Activated CD8-positive, alpha-beta T cell treated with anti-CD3 and anti-CD28 coated beads for 36 hours (primary cell): Measurements from ENCODE around the gene TBC1D14. TPM values are rescaled to one million over a fixed set of nuclear protein-coding genes. Genes with fewer than 3 reads are reported as not detected.

ENCODE experiments used
- ATAC-seq: fragments of 200-7000 bp; cut with Tn5 transposase; one replicate; pipeline ENCODE4 v1.10.0; 2021; ENCODE audit warnings: mild to moderate bottlenecking, moderate library complexity
- CTCF ChIA-PET: fragments of 350-600 bp; sonication (Branson Sonifier 250); formaldehyde crosslinking; loops from one replicate; lab custom pipeline; 2021; ENCODE audit warnings: antibody characterized with exemption; lab: Charles Lee
- POLR2A ChIA-PET: fragments of 350-600 bp; sonication (Branson Sonifier 250); formaldehyde crosslinking; loops from one replicate; lab custom pipeline; 2021; ENCODE audit warnings: antibody characterized with exemption; lab: Charles Lee
- DNase-seq: peaks from one replicate; pipeline ENCODE4 v3.0.0-alpha.2; 2020
- H3K27ac Mint-ChIP-seq: one replicate; pipeline ENCODE4 v1.8.0; 2021; ENCODE audit warnings: mild to moderate bottlenecking, mixed read lengths
- H3K27me3 Mint-ChIP-seq: one replicate; pipeline ENCODE4 v1.8.0; 2021; ENCODE audit warnings: mixed read lengths
- H3K36me3 Mint-ChIP-seq: one replicate; pipeline ENCODE4 v1.8.0; 2021; ENCODE audit warnings: low read depth, mixed read lengths
- H3K4me1 Mint-ChIP-seq: one replicate; pipeline ENCODE4 v1.8.0; 2021; ENCODE audit warnings: low read depth, mixed read lengths
- H3K4me3 Mint-ChIP-seq: one replicate; pipeline ENCODE4 v1.8.0; 2021; ENCODE audit warnings: mild to moderate bottlenecking, moderate library complexity, mixed read lengths
- H3K9me3 Mint-ChIP-seq: one replicate; pipeline ENCODE4 v1.8.0; 2021; ENCODE audit warnings: mixed read lengths
- CTCF ChIP-seq: fragments of 200-600 bp; IDR thresholded peaks from one replicate; pipeline ENCODE4 v1.8.0; 2022; ENCODE audit warnings: antibody characterized with exemption, mild to moderate bottlenecking
- intact Hi-C: fragments of 100-400 bp; cut with micrococcal nuclease; formaldehyde crosslinking; loops from one replicate; pipeline ENCODE4 v1.10.0; 2022
- total RNA-seq, 2 experiments: library from RNA; stranded (reverse); gene quantifications; one replicate each; pipeline ENCODE4 v1.2.3, GENCODE V29; 2021

The TBC1D14 gene
- total RNA-seq, 2 experiments from 2014 or later: 34.7 to 36.3 TPM

- H3K4me3 Mint-ChIP-seq: peak overlapping the region; percentile 91
- H3K4me1 Mint-ChIP-seq: peaks cover 42% of the 10 kb centered on the region
- ATAC-seq (no peak), DNase-seq (no peak)
- intact Hi-C loops: loop anchor here (5.0 kb wide), 1 partner anchor 150 kb away; no protein-coding TSS in a partner anchor
- ChIA-PET POLR2A (interaction anchor here (0.8 to 7.3 kb wide), 21 partner anchors 8 to 845 kb away, joined by 3 to 123 read pairs (median 4); partner anchors contain the start of genes BLOC1S4 and TADA2B), CTCF (interaction anchor here (1.1 to 5.1 kb wide), 10 partner anchors 9 to 349 kb away, joined by 3 to 92 read pairs (median 6); partner anchors contain the start of genes TADA2B and TBC1D14)
- H3K36me3 Mint-ChIP-seq: peaks cover 44% of the 10 kb centered on the region
- no peaks in the 10 kb centered on the region for H3K9me3 Mint-ChIP-seq
- H3K27me3 Mint-ChIP-seq: peaks cover 1% of the 10 kb centered on the region
- TF ChIP-seq CTCF: no peak
- H3K27ac Mint-ChIP-seq: peak overlapping the region; percentile 92
Observed at GRCh38 chr4:7067126-7067451, 157.5 kb downstream of the TBC1D14 start.

- peak; percentile 95 for ATAC-seq
- POLR2A ChIA-PET: interaction anchor here (0.7 to 7.3 kb wide), 29 partner anchors 9 to 844 kb away, joined by 3 to 123 read pairs (median 4); partner anchors contain the start of genes BLOC1S4, MRFAP1 and TADA2B
- H3K9me3 Mint-ChIP-seq: no peaks in the 10 kb centered on the region
- peak within 1 kb of the TSS; percentile 92 for H3K27ac Mint-ChIP-seq
- no peak for TF ChIP-seq CTCF
- peaks cover 41% of the 10 kb centered on the region for H3K36me3 Mint-ChIP-seq
- H3K4me1 Mint-ChIP-seq: peaks cover 42% of the 10 kb centered on the region
- peak; percentile 100 for DNase-seq
- CTCF ChIA-PET: interaction anchor here (1.1 to 5.1 kb wide), 16 partner anchors 9 to 350 kb away, joined by 3 to 92 read pairs (median 6); partner anchors contain the start of genes TADA2B and TBC1D14
- intact Hi-C loops: loop anchor here (2.0 to 5.0 kb wide), 2 partner anchors 25 to 150 kb away; partner anchors contain the start of gene TADA2B
- H3K4me3 Mint-ChIP-seq: peak within 1 kb of the TSS; percentile 91
- peaks cover 1% of the 10 kb centered on the region for H3K27me3 Mint-ChIP-seq
Observed at GRCh38 chr4:7067452-7068278, 158.0 kb downstream of the TBC1D14 start, which contains the start of gene GRPEL1. Gene GRPEL1 (minus strand): TSS chr4:7068064. CDS start chr4:7068032, 32 bp downstream.

GRCh38 chr4:7068279-7068842, 158.7 kb downstream of the TBC1D14 start:
- H3K27ac Mint-ChIP-seq: peak overlapping the region; percentile 92
- peak overlapping the region; percentile 91 for H3K4me3 Mint-ChIP-seq
- POLR2A ChIA-PET: interaction anchor here (0.7 to 7.3 kb wide), 23 partner anchors 9 to 843 kb away, joined by 3 to 123 read pairs (median 4); partner anchors contain the start of genes BLOC1S4, MRFAP1 and TADA2B
- peaks cover 1% of the 10 kb centered on the region for H3K27me3 Mint-ChIP-seq
- CTCF ChIA-PET: interaction anchor here (1.1 to 5.1 kb wide), 16 partner anchors 10 to 426 kb away, joined by 3 to 92 read pairs (median 8); partner anchors contain the start of genes TADA2B and TBC1D14
- H3K9me3 Mint-ChIP-seq: no peaks in the 10 kb centered on the region
- peaks cover 40% of the 10 kb centered on the region for H3K4me1 Mint-ChIP-seq
- DNase-seq (no peak), ATAC-seq (no peak)
- intact Hi-C loops: loop anchor here (2.0 to 5.0 kb wide), 2 partner anchors 26 to 151 kb away; partner anchors contain the start of gene TADA2B
- H3K36me3 Mint-ChIP-seq: peaks cover 35% of the 10 kb centered on the region
- no peak for TF ChIP-seq CTCF

GRCh38 chr4:7068883-7069282, 159.3 kb downstream of the TBC1D14 start:
- Mint-ChIP-seq H3K4me1 (peaks cover 35% of the 10 kb centered on the region), H3K27ac (peak overlapping the region; percentile 92), H3K9me3 (no peaks in the 10 kb centered on the region), H3K36me3 (peaks cover 31% of the 10 kb centered on the region), H3K4me3 (peak overlapping the region; percentile 91), H3K27me3 (peaks cover 1% of the 10 kb centered on the region)
- DNase-seq: peak; percentile 19
- TF ChIP-seq CTCF: no peak
- intact Hi-C loops: loop anchor here (2.0 to 5.0 kb wide), 2 partner anchors 26 to 152 kb away; partner anchors contain the start of gene TADA2B
- no peak for ATAC-seq
- ChIA-PET CTCF (interaction anchor here (1.0 to 5.1 kb wide), 19 partner anchors 10 to 819 kb away, joined by 3 to 92 read pairs (median 5); partner anchors contain the start of genes KIAA0232, TADA2B and TBC1D14), POLR2A (interaction anchor here (0.9 to 7.3 kb wide), 9 partner anchors 10 to 378 kb away, joined by 3 to 123 read pairs (median 4); partner anchors contain the start of genes BLOC1S4 and TADA2B)
